H9 (cell line): ENCODE measurements around the gene TECPR2. TPM values are rescaled to one million over a fixed set of nuclear protein-coding genes. Genes with fewer than 3 reads are reported as not detected.
"Not testable (repeated sequence)": the region's sequence is repeated elsewhere in the genome, so short reads cannot be mapped to it uniquely, and the experiment has no call there.

ENCODE experiments used
- DNase-seq: peaks from one replicate; pipeline ENCODE4 v3.0.0-alpha.2; 2017
- H2AFZ ChIP-seq: one replicate; pipeline ENCODE4 v1.6.1; 2013; ENCODE audit warnings: mild to moderate bottlenecking, low read length, control low read depth, moderate library complexity
- H2AK5ac ChIP-seq: 2 replicates; pipeline ENCODE4 v1.6.1; 2013; ENCODE audit warnings: low read length, control low read depth, mixed read lengths; ENCODE audit not compliant: insufficient read length
- H2BK120ac ChIP-seq: one replicate; pipeline ENCODE4 v1.6.1; 2013; ENCODE audit warnings: low read depth, mild to moderate bottlenecking, low read length, control low read depth, inconsistent platforms; ENCODE audit not compliant: poor library complexity, severe bottlenecking
- H2BK12ac ChIP-seq: 2 replicates; pipeline ENCODE4 v1.6.1; 2013; ENCODE audit warnings: low read length, control low read depth, mixed read lengths, low read depth; ENCODE audit not compliant: insufficient read length
- H2BK15ac ChIP-seq: 2 replicates; pipeline ENCODE4 v1.6.1; 2013; ENCODE audit warnings: low read depth, low read length, control low read depth
- H2BK20ac ChIP-seq: one replicate; pipeline ENCODE4 v1.6.1; 2013; ENCODE audit warnings: low read depth, mild to moderate bottlenecking, low read length, control low read depth, inconsistent platforms; ENCODE audit not compliant: poor library complexity, severe bottlenecking
- H2BK5ac ChIP-seq: 2 replicates; pipeline ENCODE4 v1.6.1; 2013; ENCODE audit warnings: low read length, control low read depth, mixed read lengths; ENCODE audit not compliant: insufficient read length
- H3K14ac ChIP-seq: 2 replicates; pipeline ENCODE4 v1.6.1; 2013; ENCODE audit warnings: low read length, control low read depth; ENCODE audit not compliant: insufficient read depth
- H3K18ac ChIP-seq: 2 replicates; pipeline ENCODE4 v1.6.1; 2013; ENCODE audit warnings: low read depth, mild to moderate bottlenecking, mixed read lengths, low read length, control low read depth; ENCODE audit not compliant: insufficient read length
- H3K23ac ChIP-seq: 2 replicates; pipeline ENCODE4 v1.6.1; 2013; ENCODE audit warnings: low read length, control low read depth, mixed read lengths, low read depth; ENCODE audit not compliant: insufficient read length
- H3K23me2 ChIP-seq: 2 replicates; pipeline ENCODE4 v1.6.1; 2013; ENCODE audit warnings: low read depth, mild to moderate bottlenecking, mixed read lengths, low read length, control low read depth; ENCODE audit not compliant: insufficient read length, poor library complexity, severe bottlenecking
- H3K27ac ChIP-seq: 2 replicates; pipeline ENCODE4 v1.5.1; 2013; ENCODE audit warnings: low read length, control low read depth, mixed read lengths, low read depth; ENCODE audit not compliant: insufficient read length
- H3K27me3 ChIP-seq: 2 replicates; pipeline ENCODE4 v1.6.1; 2013; ENCODE audit warnings: low read length, control low read depth, inconsistent platforms; ENCODE audit not compliant: insufficient read depth
- H3K4ac ChIP-seq: 2 replicates; pipeline ENCODE4 v1.6.1; 2013; ENCODE audit warnings: low read depth, mild to moderate bottlenecking, control low read depth, inconsistent platforms, low read length, moderate library complexity
- H3K4me1 ChIP-seq: 2 replicates; pipeline ENCODE4 v1.6.1; 2013; ENCODE audit warnings: low read length, control low read depth, inconsistent platforms; ENCODE audit not compliant: insufficient read depth
- H3K4me2 ChIP-seq: 2 replicates; pipeline ENCODE4 v1.6.1; 2013; ENCODE audit warnings: low read length, control low read depth, mixed read lengths; ENCODE audit not compliant: insufficient read length, insufficient read depth
- H3K56ac ChIP-seq: 2 replicates; pipeline ENCODE4 v1.6.1; 2013; ENCODE audit warnings: low read depth, mild to moderate bottlenecking, mixed read lengths, low read length, control low read depth; ENCODE audit not compliant: insufficient read length
- H3K79me1 ChIP-seq: 2 replicates; pipeline ENCODE4 v1.6.1; 2013; ENCODE audit warnings: low read depth, mild to moderate bottlenecking, moderate library complexity, low read length, control low read depth, inconsistent platforms; ENCODE audit not compliant: insufficient read depth, poor library complexity, severe bottlenecking
- H3K79me2 ChIP-seq: 2 replicates; pipeline ENCODE4 v1.6.1; 2013; ENCODE audit warnings: low read length, control low read depth, inconsistent platforms; ENCODE audit not compliant: insufficient read depth
- H3K9ac ChIP-seq: 2 replicates; pipeline ENCODE4 v1.6.1; 2013; ENCODE audit warnings: low read length, control low read depth, mixed read lengths; ENCODE audit not compliant: insufficient read length; ENCODE audit errors: extremely low read depth
- H3K9me3 ChIP-seq: one replicate; pipeline ENCODE4 v1.6.1; 2013; ENCODE audit warnings: low read depth, low read length, inconsistent platforms; ENCODE audit not compliant: control insufficient read depth
- H3T11ph ChIP-seq: one replicate; pipeline ENCODE4 v1.6.1; 2013; ENCODE audit warnings: mild to moderate bottlenecking, low read length, control low read depth, inconsistent platforms
- H4K20me1 ChIP-seq: one replicate; pipeline ENCODE4 v1.6.1; 2013; ENCODE audit not compliant: control insufficient read depth, insufficient read length, insufficient read depth
- H4K5ac ChIP-seq: 2 replicates; pipeline ENCODE4 v1.6.1; 2013; ENCODE audit warnings: low read depth, mild to moderate bottlenecking, mixed read lengths, low read length, control low read depth; ENCODE audit not compliant: insufficient read length
- H4K8ac ChIP-seq: replicated peaks from 2 replicates; pipeline ENCODE4 v1.6.1; 2013; ENCODE audit warnings: low read length, control low read depth, mixed read lengths, low read depth; ENCODE audit not compliant: insufficient read length
- H4K91ac ChIP-seq: 2 replicates; pipeline ENCODE4 v1.6.1; 2013; ENCODE audit warnings: low read depth, mild to moderate bottlenecking, moderate library complexity, mixed read lengths, low read length, control low read depth; ENCODE audit not compliant: insufficient read length
- H3K27ac Mint-ChIP-seq, 3 experiments: 2 replicates in 2 of 3; 3 replicates in 1 of 3; pipeline ENCODE4 v1.8.0; 2020 to 2021; ENCODE audit warnings: mixed read lengths in 3 of 3, mild to moderate bottlenecking in 1 of 3, moderate library complexity in 1 of 3
- H3K27me3 Mint-ChIP-seq: 2 replicates; pipeline ENCODE4 v1.8.0; 2021; ENCODE audit warnings: low read depth, mild to moderate bottlenecking, moderate library complexity, mixed read lengths
- H3K36me3 Mint-ChIP-seq, 3 experiments: 2 replicates in 2 of 3; 3 replicates in 1 of 3; pipeline ENCODE4 v1.8.0; 2020 to 2021; ENCODE audit warnings: low read depth in 3 of 3, mixed read lengths in 3 of 3; ENCODE audit not compliant: insufficient read depth in 1 of 3
- H3K4me1 Mint-ChIP-seq, 2 experiments: 2 replicates each; pipeline ENCODE4 v1.8.0; 2020; ENCODE audit warnings: mixed read lengths in 2 of 2
- H3K4me3 Mint-ChIP-seq, 2 experiments: 2 replicates in 1 of 2; 3 replicates in 1 of 2; pipeline ENCODE4 v1.8.0; 2020 to 2021; ENCODE audit warnings: mild to moderate bottlenecking in 2 of 2, mixed read lengths in 2 of 2, moderate library complexity in 1 of 2
- H3K9me3 Mint-ChIP-seq, 2 experiments: 2 replicates in 1 of 2; 3 replicates in 1 of 2; pipeline ENCODE4 v1.8.0; 2020; ENCODE audit warnings: mild to moderate bottlenecking in 2 of 2, mixed read lengths in 2 of 2, moderate library complexity in 1 of 2
- WGBS: extraction: QIAGEN DNeasy Blood & Tissue Kit; methylation state at CpG from one replicate; pipeline ENCODE4 v1.1.7; 2013; ENCODE audit warnings: missing lambda C conversion rate, low lambda C conversion rate, mixed read lengths; ENCODE audit not compliant: insufficient read length; ENCODE audit errors: extremely low coverage; 5-methylcytosine and 5-hydroxymethylcytosine counted together
- total RNA-seq: library from RNA; stranded (reverse); gene quantifications from 2 replicates; pipeline ENCODE4 v1.2.1, GENCODE V29; 2021
- TF ChIP-seq, protein P1 (sequence below): fragments of 200-600 bp; sonication (generic); conservative IDR thresholded peaks from 3 replicates; pipeline ENCODE4 v1.8.0; 2021; ENCODE audit warnings: antibody characterized with exemption, mild to moderate bottlenecking

TECPR2 gene
- total RNA-seq, 1 experiment from 2014 or later: 15.4 TPM

DNA sequence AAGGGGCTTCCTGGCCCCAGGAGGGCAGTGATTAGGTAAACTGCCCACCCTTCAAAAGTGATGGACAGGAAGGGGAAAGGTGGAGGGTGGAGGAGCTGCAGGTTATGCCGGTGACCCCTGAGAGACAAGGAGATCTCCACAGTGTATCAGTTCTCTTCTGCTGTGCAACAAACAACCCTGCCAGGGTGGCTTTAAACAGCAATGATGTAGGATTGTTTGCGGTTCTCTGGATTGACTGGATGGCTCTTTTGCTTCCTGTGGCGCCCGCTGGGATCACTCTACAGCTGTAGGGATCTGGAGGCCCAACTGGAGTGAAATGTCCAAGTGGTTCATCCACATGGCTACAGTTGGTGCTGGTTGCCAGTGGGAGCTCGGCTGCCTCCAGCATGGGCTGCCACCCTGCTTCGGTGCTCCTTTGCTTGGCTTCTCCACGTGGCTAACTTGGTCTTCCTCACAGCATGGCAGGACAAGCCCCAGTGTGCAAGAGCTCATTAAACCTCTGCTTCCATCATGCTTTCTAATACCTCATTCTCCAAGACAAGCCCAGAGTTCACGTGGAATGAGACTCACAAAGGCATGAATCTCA lies 155.4 kb downstream of the TECPR2 start:
- no CpG with 5 or more reads among the region's 8 CpGs for WGBS
- no peak overlapping the region for H3K56ac ChIP-seq
- peaks cover 6 to 9% of the 10 kb centered on the region in 2 experiments; a peak in 3 of 4 replicates for H3K4me1 Mint-ChIP-seq

DNA sequence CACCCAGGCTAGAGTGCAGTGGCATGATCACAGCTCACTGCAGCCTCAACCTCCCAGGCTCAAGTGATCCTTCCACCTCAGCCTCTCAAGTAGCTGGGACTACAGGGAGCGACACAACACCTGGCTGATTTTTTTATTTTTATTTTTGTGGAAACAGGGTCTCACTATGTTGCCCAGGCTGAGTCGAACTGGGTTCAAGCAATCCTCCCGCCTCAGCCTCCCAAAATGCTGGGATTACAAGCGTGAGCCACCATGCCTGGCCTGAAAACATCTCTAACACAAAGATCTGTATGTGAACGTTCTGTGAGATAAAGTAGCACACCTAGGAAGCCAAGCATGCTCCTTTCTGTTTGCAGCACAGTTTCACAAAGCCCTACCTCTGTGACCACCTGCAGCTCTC lies 157.0 kb downstream of the TECPR2 start:
- H3K23ac ChIP-seq, H3K23me2 ChIP-seq, DNase-seq, H2BK12ac ChIP-seq, H2BK5ac ChIP-seq, H2AK5ac ChIP-seq, H2BK20ac ChIP-seq, H2BK120ac ChIP-seq, H3K4me2 ChIP-seq, H3K9ac ChIP-seq, H4K8ac ChIP-seq, H2AFZ ChIP-seq, H3K36me3 Mint-ChIP-seq, H3K4me1 ChIP-seq, H3K79me1 ChIP-seq, H3K4ac ChIP-seq, H3T11ph ChIP-seq, H3K14ac ChIP-seq, H3K27ac Mint-ChIP-seq, H3K18ac ChIP-seq, H4K5ac ChIP-seq, H3K9me3 ChIP-seq, H4K91ac ChIP-seq, H3K9me3 Mint-ChIP-seq, H3K4me3 Mint-ChIP-seq, H3K79me2 ChIP-seq, H3K27ac ChIP-seq, H4K20me1 ChIP-seq, H3K56ac ChIP-seq, H3K27me3 ChIP-seq, H2BK15ac ChIP-seq: not testable (repeated sequence)
- Mint-ChIP-seq H3K4me1 (peaks cover 10 to 14% of the 10 kb centered on the region in 2 experiments), H3K27me3 (peaks cover 15% of the 10 kb centered on the region)
- no CpG with 5 or more reads among the region's 5 CpGs for WGBS

More for the DNA sequence above, 155.4 kb downstream of the TECPR2 start:
- H3K9ac ChIP-seq: no peak overlapping the region
- no peak overlapping the region for H2BK15ac ChIP-seq
- no peak overlapping the region for H3T11ph ChIP-seq
- H3K4me1 ChIP-seq: no peaks in the 10 kb centered on the region
- Mint-ChIP-seq H3K4me3 (peak overlapping the region; percentile 78 to 85), H3K9me3 (no peaks in the 10 kb centered on the region; a peak in 1 of 5 replicates), H3K27me3 (peaks cover 18% of the 10 kb centered on the region), H3K27ac (no peak overlapping the region), H3K36me3 (no peaks in the 10 kb centered on the region)
- H2BK12ac ChIP-seq: no peak overlapping the region
- no peak overlapping the region for H3K14ac ChIP-seq
- no peak overlapping the region for H2BK120ac ChIP-seq
- H3K4me2 ChIP-seq: no peak overlapping the region
- TF ChIP-seq, protein P1, sequence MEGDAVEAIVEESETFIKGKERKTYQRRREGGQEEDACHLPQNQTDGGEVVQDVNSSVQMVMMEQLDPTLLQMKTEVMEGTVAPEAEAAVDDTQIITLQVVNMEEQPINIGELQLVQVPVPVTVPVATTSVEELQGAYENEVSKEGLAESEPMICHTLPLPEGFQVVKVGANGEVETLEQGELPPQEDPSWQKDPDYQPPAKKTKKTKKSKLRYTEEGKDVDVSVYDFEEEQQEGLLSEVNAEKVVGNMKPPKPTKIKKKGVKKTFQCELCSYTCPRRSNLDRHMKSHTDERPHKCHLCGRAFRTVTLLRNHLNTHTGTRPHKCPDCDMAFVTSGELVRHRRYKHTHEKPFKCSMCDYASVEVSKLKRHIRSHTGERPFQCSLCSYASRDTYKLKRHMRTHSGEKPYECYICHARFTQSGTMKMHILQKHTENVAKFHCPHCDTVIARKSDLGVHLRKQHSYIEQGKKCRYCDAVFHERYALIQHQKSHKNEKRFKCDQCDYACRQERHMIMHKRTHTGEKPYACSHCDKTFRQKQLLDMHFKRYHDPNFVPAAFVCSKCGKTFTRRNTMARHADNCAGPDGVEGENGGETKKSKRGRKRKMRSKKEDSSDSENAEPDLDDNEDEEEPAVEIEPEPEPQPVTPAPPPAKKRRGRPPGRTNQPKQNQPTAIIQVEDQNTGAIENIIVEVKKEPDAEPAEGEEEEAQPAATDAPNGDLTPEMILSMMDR: no peak
- H3K4ac ChIP-seq: no peak overlapping the region
- no peak overlapping the region for H3K23ac ChIP-seq
- H3K23me2 ChIP-seq: no peaks in the 10 kb centered on the region
- no peak overlapping the region for H2AFZ ChIP-seq
- no peaks in the 10 kb centered on the region for H3K27me3 ChIP-seq
- H2AK5ac ChIP-seq: no peak overlapping the region
- no peaks in the 10 kb centered on the region for H3K79me2 ChIP-seq
- no peak overlapping the region for H4K91ac ChIP-seq
- no peak overlapping the region for H2BK5ac ChIP-seq
- H4K8ac ChIP-seq: no peak overlapping the region
- no peaks in the 10 kb centered on the region for H3K79me1 ChIP-seq
- H4K5ac ChIP-seq: no peak overlapping the region
- H2BK20ac ChIP-seq: no peak overlapping the region
- no peak overlapping the region for H3K18ac ChIP-seq
- DNase-seq: no peak
- no peaks in the 10 kb centered on the region for H3K9me3 ChIP-seq
- H3K27ac ChIP-seq: no peak overlapping the region
- no peaks in the 10 kb centered on the region for H4K20me1 ChIP-seq
